OCI-LY7 (cell line): ENCODE data around the gene ITGB8.

Experiments
- EZH2phosphoT487 ChIP-seq: fragments of 200-600 bp; sonication (generic); IDR thresholded peaks from 2 replicates; pipeline ENCODE4 v1.6.1; 2018; ENCODE audit warnings: low read depth, borderline replicate concordance, mild to moderate bottlenecking, mixed run types, antibody characterized with exemption, low read length, moderate library complexity, mixed read lengths
- TF ChIP-seq, protein P1 (sequence below): fragments of 200-600 bp; sonication (generic); conservative IDR thresholded peaks from 2 replicates; pipeline ENCODE4 v1.5.1; 2014; ENCODE audit warnings: mild to moderate bottlenecking, antibody characterized with exemption, low read length, moderate library complexity, mixed read lengths

DNA sequence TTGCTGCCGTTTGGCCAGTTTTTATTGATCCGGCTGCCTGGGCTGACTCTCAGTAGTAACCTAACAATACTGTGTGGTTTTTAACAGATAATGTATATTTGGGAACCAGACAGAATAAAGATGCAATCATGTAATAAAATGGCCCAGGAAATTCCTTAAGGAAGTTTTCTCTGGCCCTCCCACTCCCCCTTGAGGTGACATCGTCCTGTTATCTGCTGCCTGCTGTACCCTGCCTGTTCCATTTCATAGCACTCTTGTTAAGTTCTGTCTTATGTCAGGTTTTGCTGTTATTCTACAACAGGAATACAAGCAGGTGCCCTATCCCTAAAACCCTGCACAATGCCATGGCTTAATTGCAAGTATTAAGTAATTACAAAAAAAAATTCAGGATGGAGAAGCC lies 12.5 kb downstream of the ITGB8 start:
- TF ChIP-seq, protein P1, sequence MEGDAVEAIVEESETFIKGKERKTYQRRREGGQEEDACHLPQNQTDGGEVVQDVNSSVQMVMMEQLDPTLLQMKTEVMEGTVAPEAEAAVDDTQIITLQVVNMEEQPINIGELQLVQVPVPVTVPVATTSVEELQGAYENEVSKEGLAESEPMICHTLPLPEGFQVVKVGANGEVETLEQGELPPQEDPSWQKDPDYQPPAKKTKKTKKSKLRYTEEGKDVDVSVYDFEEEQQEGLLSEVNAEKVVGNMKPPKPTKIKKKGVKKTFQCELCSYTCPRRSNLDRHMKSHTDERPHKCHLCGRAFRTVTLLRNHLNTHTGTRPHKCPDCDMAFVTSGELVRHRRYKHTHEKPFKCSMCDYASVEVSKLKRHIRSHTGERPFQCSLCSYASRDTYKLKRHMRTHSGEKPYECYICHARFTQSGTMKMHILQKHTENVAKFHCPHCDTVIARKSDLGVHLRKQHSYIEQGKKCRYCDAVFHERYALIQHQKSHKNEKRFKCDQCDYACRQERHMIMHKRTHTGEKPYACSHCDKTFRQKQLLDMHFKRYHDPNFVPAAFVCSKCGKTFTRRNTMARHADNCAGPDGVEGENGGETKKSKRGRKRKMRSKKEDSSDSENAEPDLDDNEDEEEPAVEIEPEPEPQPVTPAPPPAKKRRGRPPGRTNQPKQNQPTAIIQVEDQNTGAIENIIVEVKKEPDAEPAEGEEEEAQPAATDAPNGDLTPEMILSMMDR, result no peak
- TF ChIP-seq EZH2phosphoT487, result no peak
